HG02610 (cell line): ENCODE measurements around the gene KRT73.

Source experiments
- ATAC-seq: cut with Tn5 transposase; IDR thresholded peaks from one replicate; pipeline ENCODE4 v1.9.1; 2021; ENCODE audit warnings: mild to moderate bottlenecking, moderate library complexity; ENCODE audit not compliant: unreplicated experiment

Gene KRT73

DNA sequence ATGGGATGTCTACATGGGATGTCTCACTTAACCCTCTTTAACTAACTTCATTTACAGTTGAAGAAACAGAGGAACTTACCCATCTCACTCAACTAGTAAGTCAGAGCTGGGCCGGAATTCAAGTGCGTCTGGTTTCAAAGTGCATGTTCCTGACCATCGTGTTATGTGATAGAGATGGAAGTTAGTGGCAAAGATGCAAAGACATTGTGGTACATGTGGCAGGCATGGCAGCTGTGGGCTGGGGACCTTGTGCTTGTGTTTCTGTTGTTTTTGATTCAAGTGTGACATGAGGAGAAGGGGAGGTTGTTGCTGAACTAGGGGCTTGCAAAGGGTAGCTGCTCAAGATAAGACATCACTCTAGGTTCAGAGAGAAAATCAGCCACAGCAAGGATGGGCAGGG lies 42.4 kb downstream of the KRT73 start:
- ATAC-seq: no peak

DNA sequence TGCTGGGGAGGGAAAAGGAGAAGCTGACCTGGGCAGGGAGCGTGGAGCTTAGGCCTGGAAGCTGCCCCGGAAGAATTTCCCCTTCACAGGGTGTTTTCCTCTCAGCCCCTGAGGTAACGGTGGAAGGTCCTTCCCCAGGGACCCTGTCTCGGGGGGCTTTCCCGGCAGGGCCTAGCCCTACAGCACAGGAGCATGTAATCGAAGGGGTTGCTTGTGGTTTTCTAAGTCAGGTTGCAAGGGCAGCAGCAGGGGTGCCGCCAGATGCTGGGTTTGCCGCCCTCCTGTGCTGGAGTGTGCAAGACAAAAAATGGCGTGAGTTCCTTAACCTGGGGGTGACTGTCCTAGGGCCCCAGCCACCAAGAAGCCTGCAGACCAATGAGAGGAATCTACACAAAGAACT lies 43.1 kb downstream of the KRT73 start:
- no peak for ATAC-seq

DNA sequence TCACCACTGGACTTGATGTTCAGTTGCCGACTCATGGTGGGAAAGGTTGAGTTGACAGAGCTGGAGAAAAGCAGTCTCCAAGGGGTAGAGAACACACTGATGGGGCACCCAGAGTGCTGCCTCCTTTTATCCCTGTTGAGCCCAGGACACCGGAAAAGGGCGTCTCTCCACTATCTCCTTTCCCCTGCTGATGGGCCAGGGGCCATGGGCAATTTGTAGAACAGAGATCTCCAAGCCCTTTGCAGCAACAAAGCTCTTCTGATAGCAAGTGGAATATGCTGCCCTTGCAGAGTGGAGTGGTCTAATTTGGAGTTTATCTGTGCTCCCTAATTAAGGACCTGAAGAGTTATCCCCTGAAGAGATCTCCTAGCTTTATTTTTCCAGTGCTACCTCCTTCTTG lies 44.6 kb downstream of the KRT73 start, which contains the start of gene KRT74:
KRT74 (minus strand) TSS at position 101 of the 400 bp plus-strand sequence; CDS start at position 35, 66 bp downstream.
- no peak for ATAC-seq

DNA sequence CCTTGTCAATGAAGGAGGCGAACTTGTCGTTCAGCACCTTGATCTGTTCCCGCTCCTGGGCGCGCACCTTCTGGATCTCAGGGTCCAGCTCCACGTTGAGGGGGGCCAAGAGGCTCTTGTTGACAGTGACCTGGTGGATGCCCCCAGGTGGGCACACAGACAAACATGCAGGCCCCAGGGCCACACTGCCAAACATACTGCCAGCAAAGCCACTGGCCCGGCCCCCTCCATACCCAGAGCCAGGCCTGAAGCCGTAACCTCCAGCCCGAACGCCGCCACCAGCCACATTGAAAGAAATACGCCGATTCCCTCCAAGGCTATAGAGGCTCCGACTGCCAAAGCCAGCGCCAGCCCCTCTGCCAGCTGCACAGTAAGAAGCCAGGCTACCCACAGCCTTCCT lies 45.1 kb downstream of the KRT73 start:
- no peak for ATAC-seq

DNA sequence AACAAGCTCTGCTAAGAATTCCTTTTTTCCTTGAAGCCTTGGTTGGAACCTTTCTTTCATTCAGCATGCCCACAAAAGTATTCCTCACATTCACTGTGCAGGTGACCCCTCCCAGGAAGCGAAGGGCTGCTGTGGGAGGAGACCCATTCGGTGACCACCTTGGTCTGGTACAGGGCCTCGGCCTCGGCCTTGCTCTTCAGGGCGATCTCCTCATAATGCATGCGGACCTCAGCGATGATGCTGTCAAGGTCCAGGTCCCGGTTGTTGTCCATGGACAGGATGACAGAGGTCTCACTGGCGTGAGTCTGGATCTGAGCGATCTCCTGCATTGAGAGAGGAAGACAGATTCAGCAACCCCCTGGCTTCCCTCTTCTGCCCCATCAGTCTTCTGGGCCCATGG lies 47.8 kb downstream of the KRT73 start:
- no peak for ATAC-seq

DNA sequence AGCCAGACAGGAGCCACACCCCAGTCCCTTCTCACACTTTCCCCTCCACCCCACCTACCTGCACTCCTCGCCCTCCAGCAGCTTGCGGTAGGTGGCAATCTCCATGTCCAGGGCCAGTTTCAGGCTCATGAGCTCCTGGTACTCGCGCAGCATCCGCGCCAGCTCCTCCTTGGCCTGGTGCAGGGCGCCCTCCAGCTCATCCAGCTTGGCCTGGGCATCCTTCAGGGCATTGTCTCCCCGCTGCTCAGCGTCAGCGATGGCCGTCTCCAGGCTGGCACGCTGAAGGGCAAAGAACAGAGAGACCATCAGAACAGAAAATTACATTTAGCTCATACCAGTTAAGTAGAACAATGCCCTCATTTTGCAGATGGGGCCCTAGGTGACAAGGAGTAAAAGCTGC lies 50.2 kb downstream of the KRT73 start:
- no peak for ATAC-seq

DNA sequence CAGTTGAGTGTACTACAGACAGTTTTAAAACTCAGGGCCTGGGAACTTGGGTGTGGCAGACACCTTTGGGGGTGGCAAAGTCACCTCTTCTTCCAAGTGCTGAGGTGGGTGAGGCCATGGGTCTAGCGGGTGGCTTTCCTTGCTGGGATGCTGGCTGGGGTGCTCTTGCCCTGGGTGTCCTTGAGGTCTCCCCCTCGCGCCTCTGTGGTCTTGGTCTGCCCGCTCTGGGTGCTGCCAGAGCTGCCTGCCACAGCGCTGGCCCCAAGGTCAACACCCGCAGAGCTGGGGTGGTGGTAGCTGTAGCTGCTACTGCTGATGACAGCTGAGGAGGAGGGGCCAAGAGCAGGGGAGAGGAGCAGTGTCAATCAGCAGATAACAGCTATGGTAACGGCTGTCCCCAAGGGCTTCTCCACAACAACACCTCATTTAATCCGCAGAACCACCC lies 51.5 kb downstream of the KRT73 start:
- ATAC-seq: no peak

DNA sequence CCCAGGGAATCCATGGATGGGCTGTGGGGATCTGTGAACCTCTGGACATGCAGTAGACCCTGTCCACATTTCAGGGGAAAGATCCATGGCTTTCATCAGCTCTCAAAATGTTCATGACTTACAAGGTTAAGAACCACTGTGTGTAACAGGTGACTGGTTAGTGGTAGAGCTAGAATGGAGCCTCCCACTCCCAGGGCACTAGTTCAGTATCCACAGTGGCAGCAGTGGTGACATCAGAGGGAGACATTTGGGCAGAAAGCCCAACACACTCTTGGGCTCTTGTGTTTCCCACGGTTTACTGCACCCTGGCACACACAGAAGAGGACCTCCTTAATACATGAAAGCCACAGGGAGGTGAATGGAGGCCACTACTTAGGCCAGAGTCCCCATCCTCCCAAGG lies 53.8 kb downstream of the KRT73 start:
- no peak for ATAC-seq

DNA sequence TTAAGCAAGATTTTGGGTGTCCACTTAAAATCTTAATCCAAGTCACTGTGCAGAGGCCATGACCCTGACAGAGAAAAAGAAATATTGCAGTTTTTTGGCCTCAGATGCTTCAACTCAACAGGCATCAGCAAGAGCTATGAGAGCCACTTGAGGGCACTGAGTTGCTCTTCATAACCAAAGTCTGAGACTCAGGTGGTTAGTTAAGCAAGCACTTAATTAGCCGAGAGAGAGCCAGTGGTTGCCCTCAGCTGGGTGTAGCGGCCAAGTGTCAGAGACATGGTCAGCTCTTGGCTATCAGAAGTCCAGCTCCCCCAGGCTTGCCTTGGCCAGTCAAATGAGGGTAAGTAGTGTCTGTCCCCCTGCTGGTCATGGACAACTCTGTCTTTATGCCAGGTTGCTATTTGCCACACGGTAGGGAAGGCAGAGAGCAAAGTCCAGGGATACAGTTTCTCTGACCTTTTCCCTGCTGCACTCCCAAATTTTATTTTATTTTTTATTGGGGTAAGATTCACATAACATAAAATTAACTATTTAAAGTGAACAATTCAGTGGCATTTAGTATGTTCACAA lies 56.4 kb downstream of the KRT73 start:
- no peak for ATAC-seq

DNA sequence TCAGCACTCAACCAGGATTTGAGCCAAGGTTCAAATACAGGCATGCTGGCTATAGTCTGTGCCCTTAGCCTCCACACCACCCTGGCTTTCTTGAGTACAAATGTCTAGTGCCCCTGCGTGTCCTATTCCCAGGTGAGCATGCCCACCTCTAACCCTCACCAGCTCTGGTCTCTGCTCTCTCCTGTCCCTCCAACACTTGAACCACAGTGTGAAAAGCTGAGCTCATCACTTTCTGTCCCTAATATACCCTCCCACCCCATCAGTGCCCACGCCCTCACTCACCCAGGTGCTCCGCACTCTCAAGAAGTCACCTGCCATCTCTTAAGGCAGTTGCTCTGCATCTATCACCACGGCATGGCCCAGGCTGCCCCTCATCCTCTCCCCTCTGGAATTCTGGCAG lies 58.4 kb downstream of the KRT73 start:
- no peak for ATAC-seq

DNA sequence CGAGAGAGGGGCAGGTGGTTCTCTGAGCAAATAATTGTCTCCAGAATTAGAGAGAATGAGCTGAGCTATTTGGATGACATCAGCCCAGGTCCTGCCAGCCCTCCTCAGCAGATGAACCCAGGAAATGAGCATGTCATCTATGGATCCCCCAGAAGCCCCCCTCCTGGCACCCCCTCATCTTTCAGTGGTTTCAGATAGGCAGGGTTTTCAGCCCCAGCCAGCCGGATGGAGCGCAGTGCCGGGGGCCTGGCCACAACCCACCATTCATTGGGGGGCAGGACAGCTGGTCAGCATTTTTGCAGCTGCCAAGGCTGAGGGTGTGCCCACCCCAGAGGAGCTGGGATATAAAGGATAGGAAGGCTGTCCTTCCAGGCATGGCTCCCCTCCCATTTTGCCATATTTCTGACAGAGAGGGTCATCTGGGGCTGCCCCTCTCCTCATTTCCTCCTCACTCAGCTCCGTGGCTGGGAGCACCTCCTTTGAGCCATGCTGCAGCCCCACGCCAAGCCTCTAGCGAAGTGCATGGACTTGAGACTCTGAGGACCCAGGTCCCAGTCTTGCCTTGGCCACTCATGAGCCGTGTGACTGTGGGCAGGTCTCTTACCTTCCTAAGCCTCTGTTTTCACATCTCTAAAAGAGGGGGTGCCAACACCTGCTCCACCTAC lies 59.4 kb downstream of the KRT73 start:
- ATAC-seq: no peak
